ENCODE measurements around the gene ING4.

DNA sequence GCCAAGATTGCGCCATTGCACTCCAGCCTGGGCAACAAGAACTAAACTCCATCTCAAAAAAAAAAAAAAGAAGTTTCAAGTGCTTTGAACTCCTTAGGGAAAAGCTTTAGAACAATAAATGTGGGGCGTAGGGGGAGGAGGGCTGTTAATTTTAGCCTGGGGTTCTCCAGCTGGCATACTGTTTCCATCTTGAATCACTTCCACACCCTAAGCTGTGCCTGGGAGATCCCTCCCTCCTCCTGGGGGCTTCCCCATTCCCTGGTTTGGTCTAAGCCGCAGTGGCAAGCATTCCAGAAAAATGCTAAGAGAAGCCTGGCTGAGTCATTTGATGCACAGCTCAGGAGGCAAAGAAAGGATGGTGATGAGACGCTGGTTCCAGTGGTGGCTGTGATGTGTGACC lies 28.6 kb upstream of the ING4 start:
- TF ChIP-seq POLR2A (IDR thresholded peaks at IDR 0.05; ENCODE audit: low read depth, low read length) (no peak), TAF1 (IDR thresholded peaks at IDR 0.05; ENCODE audit: low read depth, low read length) (no peak), POLR2AphosphoS5 (IDR thresholded peaks at IDR 0.05; ENCODE audit: low read depth, low read length) (no peak)

Measured in GM12891 (cell line).